Stimulated activated naive CD8-positive, alpha-beta T cell treated with anti-CD3 and anti-CD28 coated beads, Interleukin-15, Interleukin-2, amounts not matched to agents 100 ng/mL and 50 ng/mL, for 24 hours (primary cell): ENCODE results near the gene KRT1.

ENCODE experiments used
- H3K27ac Mint-ChIP-seq: one replicate; pipeline ENCODE4 v1.8.0; 2021; ENCODE audit warnings: mild to moderate bottlenecking, mixed read lengths
- H3K27me3 Mint-ChIP-seq: one replicate; pipeline ENCODE4 v1.8.0; 2021; ENCODE audit warnings: mixed read lengths
- H3K36me3 Mint-ChIP-seq: one replicate; pipeline ENCODE4 v1.8.0; 2021; ENCODE audit warnings: low read depth, mixed read lengths
- H3K4me1 Mint-ChIP-seq: one replicate; pipeline ENCODE4 v1.8.0; 2021; ENCODE audit warnings: low read depth, mixed read lengths
- H3K4me3 Mint-ChIP-seq: one replicate; pipeline ENCODE4 v1.8.0; 2021; ENCODE audit warnings: mild to moderate bottlenecking, mixed read lengths
- H3K9me3 Mint-ChIP-seq: one replicate; pipeline ENCODE4 v1.8.0; 2021; ENCODE audit warnings: mixed read lengths

The KRT1 gene

GRCh38 chr12:52650520-52651081 is 29.6 kb downstream of the KRT1 start:
- no peak overlapping the region for H3K27ac Mint-ChIP-seq
- peaks cover 36% of the 10 kb centered on the region for H3K4me1 Mint-ChIP-seq
- no peaks in the 10 kb centered on the region for H3K27me3 Mint-ChIP-seq
- H3K9me3 Mint-ChIP-seq, result no peaks in the 10 kb centered on the region
- H3K4me3 Mint-ChIP-seq, result no peak overlapping the region
- H3K36me3 Mint-ChIP-seq, result no peaks in the 10 kb centered on the region

GRCh38 chr12:52649066-52649465 is 31.1 kb downstream of the KRT1 start:
- Mint-ChIP-seq H3K4me3 (no peak overlapping the region), H3K36me3 (no peaks in the 10 kb centered on the region), H3K9me3 (no peaks in the 10 kb centered on the region), H3K27ac (no peak overlapping the region), H3K27me3 (no peaks in the 10 kb centered on the region), H3K4me1 (peaks cover 50% of the 10 kb centered on the region)

- Mint-ChIP-seq H3K36me3 (no peaks in the 10 kb centered on the region), H3K4me1 (peaks cover 50% of the 10 kb centered on the region), H3K4me3 (no peak overlapping the region), H3K27ac (no peak overlapping the region), H3K9me3 (no peaks in the 10 kb centered on the region), H3K27me3 (no peaks in the 10 kb centered on the region)
These were observed 32.1 kb downstream of the KRT1 start for GRCh38 chr12:52648012-52648550.

GRCh38 chr12:52647601-52648000 is 32.6 kb downstream of the KRT1 start:
- Mint-ChIP-seq H3K4me1 (peaks cover 50% of the 10 kb centered on the region), H3K27ac (no peak overlapping the region), H3K36me3 (no peaks in the 10 kb centered on the region), H3K27me3 (no peaks in the 10 kb centered on the region), H3K4me3 (no peak overlapping the region), H3K9me3 (no peaks in the 10 kb centered on the region)

- Mint-ChIP-seq H3K27me3 (no peaks in the 10 kb centered on the region), H3K4me3 (no peak overlapping the region), H3K36me3 (no peaks in the 10 kb centered on the region), H3K27ac (no peak overlapping the region), H3K4me1 (peaks cover 56% of the 10 kb centered on the region), H3K9me3 (no peaks in the 10 kb centered on the region)
These were observed 33.6 kb downstream of the KRT1 start for GRCh38 chr12:52646613-52647012.

- Mint-ChIP-seq H3K9me3 (no peaks in the 10 kb centered on the region), H3K27ac (peak overlapping the region; percentile 15), H3K4me3 (no peak overlapping the region), H3K36me3 (no peaks in the 10 kb centered on the region), H3K27me3 (no peaks in the 10 kb centered on the region), H3K4me1 (peaks cover 59% of the 10 kb centered on the region)
These were observed 34.2 kb downstream of the KRT1 start for GRCh38 chr12:52645982-52646381.

GRCh38 chr12:52645120-52645761 is 35.0 kb downstream of the KRT1 start:
- H3K4me1 Mint-ChIP-seq, result peaks cover 59% of the 10 kb centered on the region
- H3K4me3 Mint-ChIP-seq, result peak overlapping the region; percentile 9
- no peaks in the 10 kb centered on the region for H3K9me3 Mint-ChIP-seq
- peak overlapping the region; percentile 49 for H3K27ac Mint-ChIP-seq
- H3K36me3 Mint-ChIP-seq, result no peaks in the 10 kb centered on the region
- H3K27me3 Mint-ChIP-seq, result no peaks in the 10 kb centered on the region

- Mint-ChIP-seq H3K27ac (no peak overlapping the region), H3K9me3 (no peaks in the 10 kb centered on the region), H3K27me3 (no peaks in the 10 kb centered on the region), H3K4me1 (peaks cover 55% of the 10 kb centered on the region), H3K4me3 (no peak overlapping the region), H3K36me3 (no peaks in the 10 kb centered on the region)
These were observed 36.2 kb downstream of the KRT1 start for GRCh38 chr12:52644078-52644415.

GRCh38 chr12:52643233-52644077 is 36.8 kb downstream of the KRT1 start:
- Mint-ChIP-seq H3K36me3 (no peaks in the 10 kb centered on the region), H3K9me3 (no peaks in the 10 kb centered on the region), H3K4me1 (peaks cover 50% of the 10 kb centered on the region), H3K27ac (no peak overlapping the region), H3K4me3 (no peak overlapping the region), H3K27me3 (no peaks in the 10 kb centered on the region)

- H3K9me3 Mint-ChIP-seq, result no peaks in the 10 kb centered on the region
- H3K36me3 Mint-ChIP-seq, result no peaks in the 10 kb centered on the region
- no peaks in the 10 kb centered on the region for H3K27me3 Mint-ChIP-seq
- peaks cover 32% of the 10 kb centered on the region for H3K4me1 Mint-ChIP-seq
- no peak overlapping the region for H3K4me3 Mint-ChIP-seq
- H3K27ac Mint-ChIP-seq, result no peak overlapping the region
These were observed 38.7 kb downstream of the KRT1 start for GRCh38 chr12:52641468-52641867.

- Mint-ChIP-seq H3K9me3 (no peaks in the 10 kb centered on the region), H3K27ac (no peak overlapping the region), H3K4me1 (peaks cover 34% of the 10 kb centered on the region)
These were observed 42.9 kb downstream of the KRT1 start for GRCh38 chr12:52637299-52637698.

GRCh38 chr12:52636592-52637258 is 43.5 kb downstream of the KRT1 start:
- H3K27me3 Mint-ChIP-seq, result no peaks in the 10 kb centered on the region
- no peak overlapping the region for H3K4me3 Mint-ChIP-seq
- no peaks in the 10 kb centered on the region for H3K36me3 Mint-ChIP-seq
- H3K4me1 Mint-ChIP-seq, result peaks cover 36% of the 10 kb centered on the region
- no peak overlapping the region for H3K27ac Mint-ChIP-seq
- no peaks in the 10 kb centered on the region for H3K9me3 Mint-ChIP-seq

More at GRCh38 chr12:52637299-52637698, 42.9 kb downstream of the KRT1 start:
- H3K36me3 Mint-ChIP-seq, result no peaks in the 10 kb centered on the region
- H3K27me3 Mint-ChIP-seq, result no peaks in the 10 kb centered on the region
- no peak overlapping the region for H3K4me3 Mint-ChIP-seq

- no peaks in the 10 kb centered on the region for H3K36me3 Mint-ChIP-seq
- H3K27ac Mint-ChIP-seq, result no peak overlapping the region
These were observed 44.0 kb downstream of the KRT1 start for GRCh38 chr12:52636189-52636588.

GRCh38 chr12:52634266-52635056 is 45.7 kb downstream of the KRT1 start:
- Mint-ChIP-seq H3K27ac (peak overlapping the region; percentile 63), H3K9me3 (no peaks in the 10 kb centered on the region), H3K36me3 (no peaks in the 10 kb centered on the region), H3K4me1 (peaks cover 52% of the 10 kb centered on the region), H3K4me3 (no peak overlapping the region), H3K27me3 (no peaks in the 10 kb centered on the region)

More at GRCh38 chr12:52636189-52636588, 44.0 kb downstream of the KRT1 start:
- H3K27me3 Mint-ChIP-seq, result no peaks in the 10 kb centered on the region
- no peaks in the 10 kb centered on the region for H3K9me3 Mint-ChIP-seq
- peaks cover 36% of the 10 kb centered on the region for H3K4me1 Mint-ChIP-seq
- no peak overlapping the region for H3K4me3 Mint-ChIP-seq
